Measurements from ENCODE around the gene C1GALT1. TPM values are rescaled to one million over a fixed set of nuclear protein-coding genes. Genes with fewer than 3 reads are reported as not detected.

C1GALT1 gene
- total RNA-seq, 1 donor from 2014 or later: 80.1 TPM

DNA sequence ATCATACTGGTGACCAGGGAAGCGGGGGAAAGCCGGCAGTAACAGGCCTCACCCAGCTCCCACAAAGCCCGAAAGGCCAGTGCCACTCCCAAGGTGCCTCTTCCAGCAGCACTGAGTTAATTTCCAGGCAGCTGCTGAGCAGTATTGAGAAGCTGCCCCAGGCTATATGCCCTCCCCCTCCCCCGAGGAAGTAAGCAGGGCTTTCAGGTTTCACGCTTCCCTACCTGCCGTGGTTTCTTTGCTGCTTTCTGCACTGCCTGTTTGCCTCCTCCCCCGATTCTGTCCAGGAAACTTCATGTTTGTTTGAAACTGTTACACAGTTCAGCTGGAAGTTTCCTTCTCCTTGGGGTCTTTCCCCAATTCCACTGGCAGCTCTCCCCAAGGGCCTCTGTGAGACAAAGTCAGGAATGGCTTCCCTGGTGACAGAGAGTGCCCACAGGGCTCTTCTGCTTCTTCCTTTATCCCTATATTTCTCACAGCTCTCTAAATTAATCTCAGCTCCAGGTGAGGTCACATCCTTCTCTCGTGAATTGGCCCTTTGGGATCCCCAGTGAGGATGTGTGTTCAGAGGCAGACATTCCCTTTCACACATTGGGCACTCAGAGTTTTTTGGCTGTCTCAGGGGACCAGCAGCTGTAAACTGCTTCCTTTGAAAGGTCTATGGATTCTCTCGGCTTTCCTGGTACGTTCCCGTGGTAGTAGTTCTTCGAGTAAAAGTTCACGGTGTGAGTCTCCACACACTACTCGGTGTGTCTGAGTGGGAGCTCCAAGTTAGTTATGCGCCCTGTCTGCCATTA lies 19.4 kb downstream of the C1GALT1 start:
- DNase-seq (ENCODE audit: low read depth): peak; percentile 82

DNA sequence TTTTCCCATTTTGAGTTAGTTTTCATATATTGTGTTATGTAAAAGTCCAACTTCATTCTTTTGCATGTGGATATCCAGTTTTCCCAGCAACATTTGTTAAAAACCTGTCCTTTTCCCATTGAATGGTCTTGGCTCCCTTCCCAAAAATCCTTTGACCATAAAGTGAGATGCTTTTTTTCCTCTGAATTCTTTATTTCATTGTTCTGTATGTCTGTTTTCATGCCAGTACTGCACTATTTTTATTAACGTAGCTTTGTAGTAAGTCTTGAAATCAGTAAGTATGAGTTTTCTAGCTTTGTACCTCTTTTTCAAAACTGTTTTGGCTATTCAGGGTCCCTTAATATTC lies 20.0 kb downstream of the C1GALT1 start:
- no peak for DNase-seq (ENCODE audit: low read depth)

DNA sequence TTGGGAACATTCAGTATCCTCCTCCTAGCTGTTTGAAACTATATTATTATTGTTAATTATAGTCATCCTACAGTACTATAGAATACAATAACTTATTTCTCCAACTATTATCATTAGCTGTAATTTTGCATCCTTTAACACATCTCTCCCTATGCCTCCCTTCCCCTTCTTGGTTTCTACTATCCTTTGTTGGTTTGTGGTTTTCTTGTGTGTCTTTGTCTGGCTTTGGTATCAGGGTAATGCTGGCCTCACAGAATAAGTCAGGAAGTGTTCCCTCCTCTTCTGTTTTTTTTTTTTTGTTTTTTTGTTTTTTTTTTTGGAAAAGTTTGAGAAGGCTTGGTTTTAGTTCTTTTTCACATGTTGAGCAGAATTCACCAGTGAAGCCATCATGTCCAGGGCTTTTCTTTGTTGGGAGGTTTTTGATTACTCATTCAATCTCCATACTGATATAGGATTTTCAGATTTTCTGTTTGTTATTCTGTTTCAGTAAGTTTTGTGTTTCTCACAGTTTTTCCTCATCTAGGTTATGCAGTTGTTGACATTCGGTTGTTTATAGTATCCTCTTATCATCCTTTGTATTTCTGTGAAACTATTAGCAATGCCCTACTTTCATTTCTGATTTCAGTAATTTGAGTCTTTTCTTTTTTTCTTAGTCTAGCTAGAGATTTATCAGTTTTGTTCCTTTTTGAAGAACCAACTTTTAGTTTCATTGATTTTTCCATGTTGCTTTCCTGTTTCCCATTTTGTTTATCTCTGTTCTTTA lies 21.6 kb downstream of the C1GALT1 start:
- DNase-seq (ENCODE audit: low read depth): no peak

DNA sequence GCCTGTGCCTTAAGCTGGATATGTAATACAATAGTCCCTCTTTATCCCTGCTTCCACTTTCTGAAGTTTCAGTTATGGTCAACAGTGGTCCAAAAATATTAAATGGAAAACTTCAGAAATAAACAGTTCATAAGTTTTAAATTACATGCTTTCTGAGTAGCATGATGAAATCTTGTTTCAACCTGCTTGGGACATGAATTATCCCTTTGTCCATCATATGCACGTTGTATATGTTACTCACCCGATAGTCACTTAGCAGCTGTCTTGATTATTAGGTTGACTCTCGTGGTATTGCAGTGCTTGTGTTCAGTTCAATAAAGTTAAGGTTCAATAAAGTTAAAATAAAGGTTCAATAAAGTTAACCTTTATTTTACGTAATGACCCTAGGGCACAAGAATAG lies 25.5 kb downstream of the C1GALT1 start:
- DNase-seq (ENCODE audit: low read depth): no peak

DNA sequence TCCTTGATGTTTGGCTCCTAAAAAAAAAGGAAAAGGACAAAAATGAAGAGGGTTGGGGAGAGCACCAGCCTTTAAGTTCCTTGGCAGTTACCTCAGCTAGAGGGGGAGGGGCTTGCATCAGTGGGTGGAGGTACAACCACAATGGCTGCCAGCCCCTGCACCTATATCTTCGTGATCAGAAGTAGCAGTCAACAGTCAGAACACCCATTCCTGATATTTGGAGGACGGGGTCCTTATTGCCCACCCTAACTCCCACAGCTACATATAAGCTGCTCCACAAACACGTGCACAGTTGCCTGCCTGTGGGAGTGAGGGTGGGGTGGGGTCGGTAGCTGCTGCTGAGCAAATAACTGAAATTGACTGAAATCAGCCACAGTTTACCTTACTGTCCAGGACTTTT lies 26.2 kb downstream of the C1GALT1 start:
- no peak for DNase-seq (ENCODE audit: low read depth)

DNA sequence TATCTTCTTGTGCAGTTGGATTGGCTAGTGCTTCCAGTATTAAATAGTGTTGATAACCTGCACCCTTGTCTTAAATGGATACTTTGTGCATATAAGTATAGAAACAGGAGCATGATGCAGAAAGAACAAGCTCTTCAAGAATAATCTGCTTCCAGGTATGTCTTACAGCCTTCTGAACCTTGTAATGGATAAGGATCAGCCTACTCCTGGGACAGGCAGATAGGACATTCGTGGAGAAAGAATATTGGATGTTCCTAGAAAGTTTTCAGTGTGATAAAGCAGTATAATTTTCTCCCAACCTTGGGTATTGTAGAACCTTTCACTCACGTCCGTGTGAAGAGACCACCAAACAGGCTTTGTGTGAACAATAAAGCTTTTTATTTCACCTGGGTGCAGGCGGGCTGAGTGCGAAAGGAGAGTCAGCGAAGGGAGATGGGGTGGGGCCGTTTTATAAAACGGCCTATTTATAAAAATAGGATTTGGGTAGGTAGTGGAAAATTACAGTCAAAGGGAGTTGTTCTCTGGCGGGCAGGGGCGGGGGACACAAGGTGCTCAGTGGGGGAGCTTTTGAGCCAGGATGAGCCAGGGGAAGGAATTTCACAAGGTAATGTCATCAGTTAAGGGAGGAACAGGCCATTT lies 27.2 kb downstream of the C1GALT1 start:
- DNase-seq (ENCODE audit: low read depth): no peak

DNA sequence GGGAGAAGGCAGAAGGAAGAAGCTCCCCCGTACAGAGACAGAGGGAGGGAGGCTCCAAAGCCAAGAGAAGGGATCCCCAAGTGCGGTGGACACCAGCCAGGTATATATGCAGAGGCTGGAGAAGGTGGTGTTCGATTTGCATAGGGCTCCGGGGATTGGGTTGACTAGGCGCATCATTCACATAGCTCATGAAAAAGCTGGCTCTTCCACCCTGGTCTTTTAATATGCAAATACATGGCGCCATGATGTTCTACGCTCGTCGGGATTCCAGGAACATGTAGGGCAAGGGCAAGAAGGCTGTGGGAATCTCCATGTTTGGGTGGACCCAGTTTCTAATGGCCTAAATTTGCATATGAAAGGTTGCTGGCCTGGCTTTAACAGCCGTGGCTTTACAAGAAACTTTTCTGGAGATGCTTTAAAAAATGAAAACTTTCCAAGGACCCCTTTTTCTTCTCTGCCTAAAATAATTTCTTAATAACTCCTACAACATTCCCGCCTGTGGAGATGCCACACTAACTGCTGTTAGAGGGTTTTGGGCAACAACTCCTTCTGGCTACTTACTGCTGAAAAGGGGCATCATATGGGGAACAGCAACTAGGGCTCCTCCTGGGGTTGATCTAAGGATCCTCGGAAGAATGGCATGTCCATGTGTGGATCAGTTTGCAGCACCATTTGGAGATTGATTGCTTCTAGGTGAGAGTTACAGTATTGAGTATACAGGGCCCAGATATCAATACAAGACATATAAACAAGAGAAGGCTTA lies 28.3 kb downstream of the C1GALT1 start:
- DNase-seq (ENCODE audit: low read depth): no peak

DNA sequence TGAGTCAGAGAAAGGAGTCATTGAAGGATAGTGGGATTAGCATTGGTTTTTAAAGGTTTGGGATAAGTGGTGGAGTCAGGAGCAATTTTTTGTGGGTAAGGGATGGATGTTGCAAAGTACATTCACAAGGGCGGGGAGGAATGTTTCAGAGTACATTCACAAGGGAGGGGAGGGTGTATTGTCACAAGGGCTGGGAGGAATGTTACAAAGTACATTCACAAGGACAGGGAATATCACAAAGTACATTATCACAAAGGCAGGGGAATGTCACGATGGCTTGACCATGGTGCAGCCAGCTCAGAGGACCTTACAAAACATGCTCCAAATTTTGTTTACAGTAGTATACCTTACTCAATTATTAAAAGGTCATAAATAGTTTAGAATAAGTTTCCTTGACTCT lies 30.3 kb downstream of the C1GALT1 start:
- DNase-seq (ENCODE audit: low read depth): peak; percentile 15

DNA sequence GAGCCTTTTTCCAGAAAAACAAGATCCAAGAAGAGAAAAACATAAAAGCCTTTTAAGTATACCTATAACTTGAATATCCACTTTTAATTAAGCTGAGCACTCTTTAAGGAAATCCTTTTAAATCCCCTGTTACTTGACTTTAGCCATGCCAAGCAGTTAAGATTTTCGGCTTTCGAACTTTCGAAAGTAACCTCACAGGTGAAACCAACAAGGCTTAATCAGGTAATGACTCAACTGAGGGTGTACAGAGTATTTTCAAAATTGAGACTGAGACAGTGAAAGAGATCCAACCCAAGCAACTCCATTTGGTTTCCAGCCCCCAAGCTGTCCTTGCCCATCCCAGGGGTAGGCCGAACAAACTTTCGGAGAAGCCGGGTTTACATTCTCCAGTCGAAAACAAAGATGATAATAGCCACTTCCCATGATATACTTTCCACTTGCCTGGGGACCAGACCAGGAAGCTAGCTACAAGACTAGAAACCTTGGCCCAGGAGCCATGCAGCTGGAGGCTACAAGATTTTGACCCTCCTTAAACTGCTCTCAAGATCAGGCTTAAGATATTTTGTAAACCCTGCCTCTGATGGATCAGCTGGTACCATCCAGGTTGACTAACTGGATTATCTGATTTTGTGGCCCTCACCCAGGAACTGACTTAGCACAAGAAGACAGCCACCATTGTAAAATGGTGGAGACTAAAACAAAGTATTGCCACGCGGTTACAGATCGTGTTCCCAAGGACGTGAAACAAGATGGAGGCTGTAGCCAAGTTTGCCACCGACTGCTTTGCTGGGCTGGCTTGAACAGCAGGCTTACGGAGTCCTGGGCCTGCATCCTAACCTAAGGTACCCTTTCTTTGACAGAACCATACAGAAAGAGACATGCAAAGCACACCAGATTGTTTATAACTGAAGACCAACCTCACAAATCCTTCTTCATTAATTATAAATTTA lies 32.3 kb downstream of the C1GALT1 start:
- DNase-seq (ENCODE audit: low read depth): no peak

DNA sequence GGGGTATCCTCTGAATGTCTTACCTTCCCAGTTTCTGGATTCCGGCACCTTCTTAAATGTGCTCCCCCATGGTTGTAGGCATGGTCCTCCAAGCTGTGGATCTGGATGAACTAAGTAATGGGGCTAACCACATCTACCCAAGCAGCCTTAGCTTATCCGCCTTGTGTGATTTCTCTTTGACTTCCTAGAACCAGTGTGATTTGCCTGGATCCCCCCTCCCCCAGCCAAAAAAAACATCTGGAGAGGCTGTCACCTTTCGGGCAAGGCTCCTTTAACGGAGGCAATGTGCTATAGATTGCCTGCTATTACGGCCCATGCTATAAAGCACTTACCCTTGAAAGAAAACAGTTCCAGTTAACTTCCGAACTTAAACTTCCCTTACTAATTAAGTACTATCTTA lies 33.9 kb downstream of the C1GALT1 start:
- no peak for DNase-seq (ENCODE audit: low read depth)

DNA sequence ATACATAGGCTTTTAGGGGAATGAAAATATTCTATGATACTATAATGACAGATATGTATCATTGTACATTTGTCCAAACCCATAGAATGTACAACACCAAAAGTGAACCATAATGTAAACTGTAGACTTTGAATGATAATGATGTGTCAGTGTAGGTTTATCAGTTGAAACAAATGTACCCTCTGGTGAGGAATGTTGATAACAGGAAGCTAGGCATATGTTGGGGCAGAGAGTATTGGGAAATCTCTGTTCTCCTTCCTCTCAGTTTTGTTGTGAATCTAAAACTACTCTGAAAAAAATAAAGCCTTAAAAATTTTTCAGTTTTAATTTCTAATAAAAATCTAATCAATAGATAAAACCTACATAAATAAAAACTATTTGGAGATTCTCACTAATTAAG lies 36.9 kb downstream of the C1GALT1 start:
- DNase-seq (ENCODE audit: low read depth): no peak

DNA sequence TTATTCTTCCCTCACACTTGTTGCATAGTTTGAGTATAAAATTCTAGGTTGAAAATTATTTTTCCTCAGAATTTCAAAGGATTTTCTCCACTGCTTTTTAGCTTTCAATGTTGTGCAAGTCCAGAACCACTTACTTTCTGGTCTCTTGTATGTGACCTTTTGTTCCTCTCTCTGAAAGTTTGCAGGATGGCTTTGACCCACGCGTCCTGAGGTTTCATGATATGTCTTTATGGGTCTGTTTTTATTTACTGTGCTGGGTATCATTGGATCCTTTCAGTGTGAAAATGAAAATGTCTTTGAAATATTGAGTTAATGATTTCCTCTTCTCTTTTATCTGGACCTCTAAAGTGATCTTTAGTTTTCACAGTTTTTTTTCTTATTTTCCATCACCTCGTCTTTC lies 38.5 kb downstream of the C1GALT1 start:
- no peak for DNase-seq (ENCODE audit: low read depth)

DNA sequence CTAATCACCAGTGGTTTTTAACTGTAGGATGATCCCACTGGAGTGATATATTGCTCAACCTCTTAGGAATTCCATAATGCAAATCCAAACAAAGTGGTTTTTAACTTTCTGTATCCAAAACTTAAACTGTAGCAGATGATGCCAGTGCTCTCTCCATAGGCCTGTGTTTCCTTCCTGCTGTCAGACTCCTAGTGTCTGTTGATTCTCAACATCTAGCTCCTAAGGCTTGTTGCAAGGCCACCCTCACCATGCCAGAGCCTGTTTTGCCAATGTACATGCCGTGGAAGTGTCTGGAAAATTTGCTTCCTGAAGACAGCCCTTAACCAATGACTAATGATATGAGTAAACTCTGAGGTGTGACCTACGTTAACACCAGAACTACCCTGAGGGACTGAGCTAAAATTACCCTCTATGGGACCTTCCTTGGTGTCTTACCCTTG lies 39.3 kb downstream of the C1GALT1 start:
- peak; percentile 82 for DNase-seq (ENCODE audit: low read depth)

DNA sequence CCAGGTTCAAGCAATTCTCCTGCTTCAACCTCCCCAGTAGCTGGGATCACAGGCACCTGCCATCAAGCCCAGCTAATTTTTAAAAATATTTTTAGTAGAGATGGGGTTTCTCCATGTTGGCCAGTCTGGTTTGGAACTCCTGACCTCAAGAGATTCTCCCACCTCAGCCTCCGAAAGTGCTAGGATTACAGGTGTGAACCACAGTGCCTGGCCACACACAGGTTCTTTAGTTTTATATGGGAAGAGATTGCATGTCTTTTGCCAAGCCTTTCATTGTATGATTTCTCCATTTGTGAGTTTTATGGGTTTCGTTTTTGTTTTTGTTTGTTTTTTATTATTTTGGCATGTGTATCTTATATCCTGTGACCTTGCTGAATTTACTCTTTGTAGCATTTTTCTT lies 40.9 kb downstream of the C1GALT1 start:
- no peak for DNase-seq (ENCODE audit: low read depth)

DNA sequence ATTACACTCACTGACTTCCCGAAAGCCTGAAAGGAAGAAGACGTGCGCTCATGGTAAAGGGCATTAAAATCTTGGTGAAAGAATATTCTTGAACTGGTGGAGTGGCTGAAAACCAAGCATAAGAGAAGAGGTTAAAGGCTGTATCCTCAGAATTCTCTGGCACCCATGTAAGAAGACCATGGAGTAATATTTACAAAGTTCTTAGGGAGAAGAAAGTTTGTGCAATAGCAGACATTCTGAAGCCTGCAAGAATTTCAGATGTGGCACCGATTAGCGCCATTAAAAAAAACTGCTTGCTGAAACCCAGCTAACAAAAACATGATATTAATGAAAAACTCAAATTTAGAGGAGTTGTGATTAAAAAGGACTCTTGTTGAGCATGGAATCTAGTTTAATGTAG lies 44.1 kb downstream of the C1GALT1 start:
- DNase-seq (ENCODE audit: low read depth): no peak

DNA sequence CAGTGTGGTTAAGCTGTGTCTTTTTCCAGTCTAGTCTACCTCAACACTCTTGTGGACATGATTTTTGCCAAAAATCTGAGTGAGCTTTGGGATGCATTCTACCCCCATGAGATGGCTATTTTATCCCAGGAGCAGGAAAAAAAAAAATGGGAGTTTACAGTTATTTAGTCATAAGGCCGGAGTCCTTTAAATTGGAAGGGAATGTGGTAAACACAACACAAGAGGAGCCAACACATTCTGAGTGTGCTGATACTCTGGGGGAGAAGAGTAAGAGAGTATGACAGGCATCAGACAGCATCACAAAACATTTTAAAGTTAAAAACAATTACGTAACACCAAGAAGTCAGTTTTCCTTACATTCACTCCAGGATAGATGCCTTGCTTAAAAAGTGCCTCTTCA lies 46.1 kb downstream of the C1GALT1 start:
- DNase-seq (ENCODE audit: low read depth): no peak

DNA sequence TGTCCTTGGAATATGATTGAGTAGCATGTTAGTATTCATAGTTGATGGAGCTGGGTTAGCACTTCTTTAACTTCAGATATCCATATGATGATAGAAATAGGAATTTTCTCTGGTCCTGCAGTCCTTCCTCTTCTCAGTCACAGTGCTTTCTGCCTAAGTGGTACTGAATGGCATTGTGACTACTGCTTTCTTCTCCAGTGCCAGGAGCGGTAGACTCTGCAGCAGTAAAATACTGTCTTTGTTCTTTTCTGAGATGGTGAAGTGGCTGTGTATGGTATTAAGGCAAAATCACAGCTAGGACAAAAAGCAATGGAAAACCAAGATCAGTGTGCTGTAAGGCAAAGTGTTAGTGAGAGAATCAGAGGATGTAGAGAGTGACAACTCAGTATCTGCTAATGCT lies 46.6 kb downstream of the C1GALT1 start:
- no peak for DNase-seq (ENCODE audit: low read depth)

DNA sequence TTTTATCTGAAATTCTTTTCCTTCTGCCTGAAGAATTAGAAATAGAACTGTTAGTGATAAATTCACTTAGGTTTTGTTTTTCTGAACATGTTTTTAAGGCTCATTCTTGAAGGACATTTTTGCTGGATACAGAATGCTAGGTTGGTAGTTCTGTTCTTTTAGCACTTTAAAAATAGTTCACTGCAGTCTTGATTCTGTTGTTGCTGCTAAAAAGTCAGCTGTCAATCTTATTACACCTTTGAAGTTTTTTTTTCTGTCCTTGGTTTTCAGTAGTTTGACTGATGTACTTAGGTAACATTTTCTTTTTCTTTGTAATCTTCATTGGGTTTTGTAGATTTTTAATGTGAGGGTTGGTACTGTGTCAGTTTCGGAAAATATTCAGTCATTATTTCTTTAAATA lies 48.7 kb downstream of the C1GALT1 start:
- peak; percentile 18 for DNase-seq (ENCODE audit: low read depth)

DNA sequence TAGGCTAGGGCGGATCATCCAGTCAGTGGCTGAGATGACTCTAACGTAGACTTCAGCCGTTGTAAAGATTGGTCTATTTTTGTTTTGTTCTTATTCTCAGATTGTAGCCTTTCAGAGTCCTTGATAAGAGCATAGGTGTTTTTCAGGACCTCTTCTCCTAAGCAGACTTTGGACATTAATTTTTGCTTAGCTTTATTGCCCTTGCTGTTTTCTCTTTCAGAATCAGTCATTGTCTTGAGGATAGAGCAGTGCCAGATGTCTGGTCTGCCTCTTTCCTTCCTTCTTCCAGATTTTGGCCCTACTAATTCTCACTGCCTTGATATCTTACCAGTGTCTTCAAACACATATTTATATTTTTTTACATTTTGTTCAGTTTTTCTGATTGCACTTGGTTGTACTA lies 49.5 kb downstream of the C1GALT1 start:
- no peak for DNase-seq (ENCODE audit: low read depth)

DNA sequence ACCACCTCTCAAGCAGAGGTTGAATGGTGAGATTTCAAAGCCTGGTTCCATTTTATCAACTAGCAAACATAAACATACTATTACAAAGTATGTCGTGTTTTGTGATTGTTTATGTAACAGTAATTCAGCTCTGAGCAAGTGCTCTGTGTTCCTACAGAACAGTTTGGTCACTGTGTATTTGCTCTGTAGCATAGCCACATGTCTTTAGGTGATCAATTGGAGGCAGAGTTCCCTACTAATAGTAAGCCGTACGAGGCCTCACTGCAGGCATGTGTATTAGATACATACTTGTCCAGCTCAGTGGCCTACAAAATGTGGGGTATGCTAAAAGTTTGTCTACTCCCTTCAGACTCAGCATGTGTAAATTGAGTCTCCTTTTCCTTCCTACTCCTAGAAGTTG lies 53.0 kb downstream of the C1GALT1 start:
- no peak for DNase-seq (ENCODE audit: low read depth)

DNA sequence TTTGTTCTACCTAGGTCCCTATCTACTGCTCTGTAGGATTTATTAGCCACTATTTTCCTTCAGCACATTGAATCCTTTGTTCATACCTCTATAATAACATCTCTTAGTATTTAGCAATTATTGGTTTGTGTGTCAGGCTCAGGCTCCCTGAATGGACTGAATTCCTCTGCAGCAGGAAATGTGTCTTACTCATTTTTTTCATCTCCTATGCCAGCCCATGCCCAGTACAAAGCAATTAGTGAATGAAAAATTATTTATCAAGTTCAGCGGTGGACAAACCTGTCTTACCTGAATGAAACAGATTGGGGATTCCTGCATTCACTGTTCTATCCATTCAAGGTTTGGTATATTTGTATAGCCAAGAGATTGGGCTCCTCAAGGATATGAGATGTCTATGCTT lies 53.7 kb downstream of the C1GALT1 start:
- DNase-seq (ENCODE audit: low read depth): peak; percentile 14

All from renal cortical epithelial cell (primary cell).